ENCODE measurements around the gene FGG. TPM values are rescaled to one million over a fixed set of nuclear protein-coding genes. Genes with fewer than 3 reads are reported as not detected.
"Not testable (repeated sequence)": the region's sequence is repeated elsewhere in the genome, so short reads cannot be mapped to it uniquely, and the experiment has no call there.

Gene FGG
- total RNA-seq, 4 donors from 2014 or later, result not detected

- Histone ChIP-seq H3K36me3 (no peaks in the 10 kb centered on the region), H3K4me3 (no peak overlapping the region), H3K4me1 (no peaks in the 10 kb centered on the region), H3K27me3 (peaks cover 0 to 4% (median 0%) of the 10 kb centered on the region in 4 donors), H3K9me3 (no peaks in the 10 kb centered on the region), H3K27ac (no peak overlapping the region)
- TF ChIP-seq, protein P1, sequence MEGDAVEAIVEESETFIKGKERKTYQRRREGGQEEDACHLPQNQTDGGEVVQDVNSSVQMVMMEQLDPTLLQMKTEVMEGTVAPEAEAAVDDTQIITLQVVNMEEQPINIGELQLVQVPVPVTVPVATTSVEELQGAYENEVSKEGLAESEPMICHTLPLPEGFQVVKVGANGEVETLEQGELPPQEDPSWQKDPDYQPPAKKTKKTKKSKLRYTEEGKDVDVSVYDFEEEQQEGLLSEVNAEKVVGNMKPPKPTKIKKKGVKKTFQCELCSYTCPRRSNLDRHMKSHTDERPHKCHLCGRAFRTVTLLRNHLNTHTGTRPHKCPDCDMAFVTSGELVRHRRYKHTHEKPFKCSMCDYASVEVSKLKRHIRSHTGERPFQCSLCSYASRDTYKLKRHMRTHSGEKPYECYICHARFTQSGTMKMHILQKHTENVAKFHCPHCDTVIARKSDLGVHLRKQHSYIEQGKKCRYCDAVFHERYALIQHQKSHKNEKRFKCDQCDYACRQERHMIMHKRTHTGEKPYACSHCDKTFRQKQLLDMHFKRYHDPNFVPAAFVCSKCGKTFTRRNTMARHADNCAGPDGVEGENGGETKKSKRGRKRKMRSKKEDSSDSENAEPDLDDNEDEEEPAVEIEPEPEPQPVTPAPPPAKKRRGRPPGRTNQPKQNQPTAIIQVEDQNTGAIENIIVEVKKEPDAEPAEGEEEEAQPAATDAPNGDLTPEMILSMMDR (IDR thresholded peaks at IDR 0.05), result no peak
- TF ChIP-seq POLR2A (IDR thresholded peaks at IDR 0.05), result no peak
- intact Hi-C loops (cut with DNase I), result no loop called here
- DNase-seq, result no peak
- 18 to 40% methylated on average over 1 of the region's 1 CpG for WGBS, 2 donors
Measured at GRCh38 chr4:154602404-154603020, 9.9 kb downstream of the FGG start.

GRCh38 chr4:154597798-154598774 is 14.4 kb downstream of the FGG start:
- TF ChIP-seq POLR2A (IDR thresholded peaks at IDR 0.05), result no peak
- TF ChIP-seq, protein P1 (IDR thresholded peaks at IDR 0.05), result no peak
- Histone ChIP-seq H3K9me3 (no peaks in the 10 kb centered on the region), H3K4me1 (no peaks in the 10 kb centered on the region), H3K4me3 (no peak overlapping the region), H3K36me3 (no peaks in the 10 kb centered on the region), H3K27me3 (peaks cover 0 to 4% (median 0%) of the 10 kb centered on the region in 4 donors), H3K27ac (no peak overlapping the region)
- DNase-seq, result no peak
- intact Hi-C loops (cut with DNase I), result no loop called here
- WGBS, 2 donors, result 65 to 78% methylated on average over 7 of the region's 7 CpGs

- H3K27me3 ChIP-seq; DNase-seq; H3K4me3 ChIP-seq; H3K4me1 ChIP-seq; H3K27ac ChIP-seq; H3K9me3 ChIP-seq; intact Hi-C loops (cut with DNase I); H3K36me3 ChIP-seq: not testable (repeated sequence)
- WGBS, 2 donors, result 85 to 90% methylated on average over 10 to 11 of the region's 11 CpGs
Measured at GRCh38 chr4:154597281-154597680, 15.2 kb downstream of the FGG start.

DNA sequence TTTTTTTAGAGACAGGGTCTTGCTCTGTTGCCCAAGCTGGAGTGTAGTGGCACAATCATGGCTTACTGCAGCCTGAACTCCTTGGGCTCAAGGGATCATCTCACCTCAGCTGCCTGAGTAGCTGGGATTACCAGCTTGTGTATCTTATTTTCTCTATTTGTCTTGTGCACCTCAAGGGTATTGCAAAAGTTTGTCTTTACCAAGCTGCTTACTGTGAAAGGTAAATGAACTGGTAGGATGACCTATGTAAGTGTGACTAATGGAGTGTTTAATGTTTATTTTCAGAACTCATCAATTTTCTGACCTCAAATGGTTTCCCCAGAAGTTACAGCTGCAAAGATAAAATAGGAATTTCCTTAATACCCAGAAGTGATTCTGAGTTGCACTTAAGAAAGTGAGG is 16.6 kb downstream of the FGG start:
- no peak for DNase-seq

GRCh38 chr4:154594343-154594742 is 18.1 kb downstream of the FGG start:
- DNase-seq; H3K36me3 ChIP-seq; H3K4me1 ChIP-seq; H3K9me3 ChIP-seq; intact Hi-C loops (cut with DNase I); H3K4me3 ChIP-seq; H3K27ac ChIP-seq: not testable (repeated sequence)
- 80 to 93% methylated on average over 3 of the region's 3 CpGs for WGBS, 2 donors
- peaks cover 0 to 15% (median 0%) of the 10 kb centered on the region in 4 donors for H3K27me3 ChIP-seq

More for the DNA sequence above, 16.6 kb downstream of the FGG start:
- intact Hi-C loops (cut with DNase I), result no loop called here
- no peak overlapping the region for H3K4me3 ChIP-seq
- no peaks in the 10 kb centered on the region for H3K4me1 ChIP-seq
- no peaks in the 10 kb centered on the region for H3K36me3 ChIP-seq
- no peak overlapping the region for H3K27ac ChIP-seq
- H3K27me3 ChIP-seq, result peaks cover 0 to 9% (median 0%) of the 10 kb centered on the region in 4 donors
- H3K9me3 ChIP-seq, result no peaks in the 10 kb centered on the region
- no peak for TF ChIP-seq POLR2A (IDR thresholded peaks at IDR 0.05)
- TF ChIP-seq, protein P1 (IDR thresholded peaks at IDR 0.05), result no peak

- peaks cover 0 to 16% (median 0%) of the 10 kb centered on the region in 4 donors for H3K27me3 ChIP-seq
- H3K9me3 ChIP-seq, result no peaks in the 10 kb centered on the region
- H3K4me3 ChIP-seq, result no peak overlapping the region
- WGBS, 2 donors, result 60 to 66% methylated on average over 2 of the region's 2 CpGs
- DNase-seq, result no peak
- intact Hi-C loops (cut with DNase I), result no loop called here
- TF ChIP-seq, protein P1 (IDR thresholded peaks at IDR 0.05), result no peak
- TF ChIP-seq POLR2A (IDR thresholded peaks at IDR 0.05), result no peak
- H3K4me1 ChIP-seq, result no peaks in the 10 kb centered on the region
- no peaks in the 10 kb centered on the region for H3K36me3 ChIP-seq
- no peak overlapping the region for H3K27ac ChIP-seq
Measured at GRCh38 chr4:154593868-154594267, 18.6 kb downstream of the FGG start.

Measured in esophagus squamous epithelium (tissue), 5 donors.